GM18520 (cell line): ENCODE data around the gene IKZF1.
A peak's percentile ranks its signal among the peaks of the same experiment; 100 is the strongest.

Source experiments
- ATAC-seq: cut with Tn5 transposase; IDR thresholded peaks from one replicate; pipeline ENCODE4 v1.9.1; 2021; ENCODE audit not compliant: unreplicated experiment

Gene IKZF1

DNA sequence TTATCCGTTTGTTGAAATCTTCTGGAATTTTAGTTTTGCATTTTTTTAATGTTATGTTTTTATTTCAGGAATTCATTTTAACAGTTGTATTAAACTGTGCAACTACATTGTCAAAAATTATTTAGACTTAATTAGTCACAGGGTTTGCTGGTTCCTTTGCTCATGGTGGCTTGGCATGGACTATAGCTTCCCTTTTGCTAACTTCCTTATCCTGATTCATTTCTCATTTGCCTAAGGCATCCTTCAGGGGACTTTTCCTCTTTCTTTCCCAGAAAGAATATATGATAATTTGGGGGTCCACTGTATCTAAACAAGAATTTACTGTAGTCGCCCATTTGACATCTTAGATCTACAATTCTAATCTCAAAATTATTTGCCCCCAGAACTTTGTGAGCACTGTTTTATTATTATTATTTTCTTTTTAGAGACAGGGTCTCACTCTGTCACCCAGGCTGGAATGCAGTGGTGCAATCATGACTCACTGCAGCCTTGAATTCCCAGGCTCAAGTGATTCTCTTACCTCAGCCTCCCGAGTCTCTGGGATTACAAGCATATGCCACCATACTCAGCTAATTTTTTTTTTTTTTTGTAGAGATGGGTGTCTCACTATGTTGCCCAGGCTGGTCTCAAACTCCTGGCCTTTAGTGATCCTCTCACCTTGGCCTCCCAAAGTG, 131.8 kb downstream of the IKZF1 start:
- no peak for ATAC-seq

GRCh38 chr7:50446542-50446960, 142.0 kb downstream of the IKZF1 start:
- ATAC-seq = peak; percentile 27

DNA sequence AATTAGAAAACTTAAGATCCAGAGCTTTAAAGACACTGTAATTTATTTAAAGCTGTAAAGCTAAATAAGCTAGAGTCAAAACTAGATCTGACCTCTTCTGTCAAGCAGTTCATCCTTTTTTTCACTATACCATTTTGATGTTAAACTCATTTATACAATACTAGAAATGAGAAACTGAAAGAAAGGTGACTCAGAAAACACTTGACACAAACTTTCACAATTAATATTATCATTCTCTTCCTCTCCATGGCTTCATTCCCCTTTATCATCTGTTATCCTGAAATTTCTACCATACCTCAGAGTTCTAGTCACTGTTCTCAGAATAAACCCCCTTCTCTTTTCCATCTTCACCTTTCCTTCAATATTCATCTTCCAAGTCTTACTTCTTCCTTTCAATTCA, 144.3 kb downstream of the IKZF1 start:
- ATAC-seq = no peak

GRCh38 chr7:50449501-50449880, 145.0 kb downstream of the IKZF1 start:
- no peak for ATAC-seq

- peak; percentile 72 for ATAC-seq
These were observed 145.5 kb downstream of the IKZF1 start, which contains the start of gene FIGNL1 for GRCh38 chr7:50449881-50450589. TSS of gene FIGNL1 (minus strand) at chr7:50450350. CDS start at chr7:50447287, 3,063 bp downstream.

DNA sequence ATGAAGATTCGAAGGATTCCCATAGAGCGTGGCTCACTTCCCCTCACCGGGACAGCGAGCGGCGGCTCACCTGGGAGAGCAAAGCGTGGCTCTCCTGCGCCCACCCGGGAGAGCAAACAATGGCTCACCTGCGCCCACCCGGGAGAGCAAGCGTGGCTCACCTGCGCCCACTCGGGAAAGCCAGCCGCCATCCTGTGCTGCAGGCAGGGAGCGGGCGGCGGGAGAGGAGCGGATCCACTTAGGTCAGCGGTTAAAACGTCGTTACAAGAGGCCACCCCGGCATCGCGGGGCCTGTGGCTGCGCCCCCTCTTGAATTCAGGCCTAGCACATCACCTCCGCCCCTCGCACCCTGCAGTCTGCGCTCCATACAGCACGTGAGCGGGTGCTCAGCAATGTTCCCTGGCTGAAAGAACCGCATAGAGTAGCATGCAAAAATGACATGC, 146.1 kb downstream of the IKZF1 start:
- no peak for ATAC-seq
